GM12891 (cell line): ENCODE results near the gene MEX3B.

Experiments used
- POLR2A ChIP-seq: IDR thresholded peaks from 2 replicates; pipeline ENCODE4 v1.6.1; 2011; ENCODE audit warnings: low read depth, low read length, control low read depth
- POLR2AphosphoS5 ChIP-seq: IDR thresholded peaks from 2 replicates; pipeline ENCODE4 v1.6.1; 2011; ENCODE audit warnings: low read depth, low read length, control low read depth
- TAF1 ChIP-seq: IDR thresholded peaks from 2 replicates; pipeline ENCODE4 v1.6.1; 2011; ENCODE audit warnings: low read depth, low read length, control low read depth

DNA sequence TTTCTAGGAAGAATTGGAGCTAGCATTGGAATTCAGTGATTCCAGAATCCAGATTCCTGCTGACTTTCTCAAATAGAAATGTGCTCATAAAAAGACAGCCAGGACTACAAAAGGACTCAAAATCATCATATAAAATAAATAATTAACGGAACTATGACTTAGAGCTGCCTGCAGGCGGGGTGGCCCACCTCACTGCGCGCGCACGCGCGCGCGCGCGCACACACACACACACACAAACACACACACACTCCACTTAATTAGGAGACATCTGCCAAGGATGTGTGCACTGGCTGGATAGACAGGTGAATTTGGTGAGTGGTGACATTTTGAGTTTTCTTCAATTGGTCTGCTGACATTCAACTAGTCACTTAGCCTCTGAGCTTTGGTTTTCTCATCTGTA, 6.9 kb upstream of the MEX3B start:
- no peak for TF ChIP-seq POLR2AphosphoS5
- TF ChIP-seq POLR2A, result no peak
- TF ChIP-seq TAF1, result no peak
